Measurements from ENCODE around the gene C3orf62. TPM values are rescaled to one million over a fixed set of nuclear protein-coding genes. Genes with fewer than 3 reads are reported as not detected.
A peak's percentile ranks its signal among the peaks of the same experiment; 100 is the strongest.

C3orf62 gene
- total RNA-seq, 3 donors from 2014 or later (not counting 1 experiment from before 2014, with no cell fraction given) = 8.8 to 12.7 (median 10.8) TPM

- Mint-ChIP-seq H3K4me1 (peaks cover 0 to 5% of the 10 kb centered on the region in 2 donors), H3K9me3 (no peaks in the 10 kb centered on the region), H3K27me3 (ENCODE audit: low read depth in 2 of 2) (no peaks in the 10 kb centered on the region), H3K4me3 (no peak overlapping the region), H3K27ac (no peak overlapping the region), H3K36me3 (no peaks in the 10 kb centered on the region)
- Histone ChIP-seq H3K27me3 (ENCODE audit: control insufficient read depth, insufficient read depth, low read length) (no peaks in the 10 kb centered on the region), H3K27ac (ENCODE audit: low read length) (no peak overlapping the region), H3K4me3 (ENCODE audit: low read length) (no peak overlapping the region), H3K4me1 (ENCODE audit: control insufficient read depth, insufficient read depth, low read length) (no peaks in the 10 kb centered on the region), H3K36me3 (ENCODE audit: control insufficient read depth, insufficient read depth, low read length) (peaks cover 57% of the 10 kb centered on the region), H3K9me3 (ENCODE audit: control insufficient read depth, insufficient read depth, low read length) (no peaks in the 10 kb centered on the region)
- intact Hi-C loops (cut with micrococcal nuclease) = no loop called here
- DNase-seq (no peak), ATAC-seq (no peak)
- TF ChIP-seq CTCF (IDR thresholded peaks at IDR 0.05) = no peak
- WGBS (ENCODE audit: insufficient coverage) = 93% methylated on average over 5 of the region's 5 CpGs
Observed at GRCh38 chr3:49305608-49306007, 28.6 kb upstream of the C3orf62 start.

GRCh38 chr3:49302613-49303012 is 25.6 kb upstream of the C3orf62 start:
- DNase-seq = no peak
- Histone ChIP-seq H3K27me3 (ENCODE audit: control insufficient read depth, insufficient read depth, low read length) (no peaks in the 10 kb centered on the region), H3K9me3 (ENCODE audit: control insufficient read depth, insufficient read depth, low read length) (no peaks in the 10 kb centered on the region), H3K4me1 (ENCODE audit: control insufficient read depth, insufficient read depth, low read length) (no peaks in the 10 kb centered on the region), H3K4me3 (ENCODE audit: low read length) (no peak overlapping the region), H3K27ac (ENCODE audit: low read length) (no peak overlapping the region), H3K36me3 (ENCODE audit: control insufficient read depth, insufficient read depth, low read length) (peaks cover 70% of the 10 kb centered on the region)
- Mint-ChIP-seq H3K27me3 (ENCODE audit: low read depth in 2 of 2) (no peaks in the 10 kb centered on the region), H3K27ac (peak overlapping the region; percentile 15 to 34), H3K4me3 (no peak overlapping the region), H3K36me3 (peaks cover 7% of the 10 kb centered on the region), H3K9me3 (no peaks in the 10 kb centered on the region), H3K4me1 (peaks cover 0 to 5% of the 10 kb centered on the region in 2 donors)
- intact Hi-C loops (cut with micrococcal nuclease) = no loop called here
- no peak for TF ChIP-seq CTCF (IDR thresholded peaks at IDR 0.05)
- ATAC-seq = no peak
- WGBS (ENCODE audit: insufficient coverage) = 92% methylated on average over 1 of the region's 1 CpG

- Mint-ChIP-seq H3K27ac (peak overlapping the region in 1 of 2 donors; percentile 40), H3K4me1 (peaks cover 0 to 5% of the 10 kb centered on the region in 2 donors), H3K27me3 (ENCODE audit: low read depth in 2 of 2) (no peaks in the 10 kb centered on the region), H3K4me3 (no peak overlapping the region), H3K9me3 (no peaks in the 10 kb centered on the region), H3K36me3 (peaks cover 7% of the 10 kb centered on the region)
- Histone ChIP-seq H3K4me3 (ENCODE audit: low read length) (no peak overlapping the region), H3K27me3 (ENCODE audit: control insufficient read depth, insufficient read depth, low read length) (no peaks in the 10 kb centered on the region), H3K4me1 (ENCODE audit: control insufficient read depth, insufficient read depth, low read length) (no peaks in the 10 kb centered on the region), H3K9me3 (ENCODE audit: control insufficient read depth, insufficient read depth, low read length) (no peaks in the 10 kb centered on the region), H3K36me3 (ENCODE audit: control insufficient read depth, insufficient read depth, low read length) (peaks cover 73% of the 10 kb centered on the region), H3K27ac (ENCODE audit: low read length) (no peak overlapping the region)
- DNase-seq (no peak), ATAC-seq (no peak)
- intact Hi-C loops (cut with micrococcal nuclease) = no loop called here
- TF ChIP-seq CTCF (IDR thresholded peaks at IDR 0.05) = no peak
- 98% methylated on average over 2 of the region's 3 CpGs for WGBS (ENCODE audit: insufficient coverage)
Observed at GRCh38 chr3:49300595-49300994, 23.6 kb upstream of the C3orf62 start.

GRCh38 chr3:49298511-49298910 is 21.5 kb upstream of the C3orf62 start:
- Histone ChIP-seq H3K4me3 (ENCODE audit: low read length) (no peak overlapping the region), H3K27ac (ENCODE audit: low read length) (no peak overlapping the region), H3K27me3 (ENCODE audit: control insufficient read depth, insufficient read depth, low read length) (no peaks in the 10 kb centered on the region), H3K36me3 (ENCODE audit: control insufficient read depth, insufficient read depth, low read length) (peaks cover 73% of the 10 kb centered on the region), H3K4me1 (ENCODE audit: control insufficient read depth, insufficient read depth, low read length) (no peaks in the 10 kb centered on the region), H3K9me3 (ENCODE audit: control insufficient read depth, insufficient read depth, low read length) (no peaks in the 10 kb centered on the region)
- no peak overlapping the region for H3K27ac Mint-ChIP-seq
- peaks cover 7% of the 10 kb centered on the region for H3K36me3 Mint-ChIP-seq
- H3K9me3 Mint-ChIP-seq = no peaks in the 10 kb centered on the region
- intact Hi-C loops (cut with micrococcal nuclease) = no loop called here
- WGBS (ENCODE audit: insufficient coverage) = 98% methylated on average over 7 of the region's 7 CpGs
- H3K4me3 Mint-ChIP-seq = no peak overlapping the region
- H3K4me1 Mint-ChIP-seq = peaks cover 0 to 5% of the 10 kb centered on the region in 2 donors
- ATAC-seq = no peak
- no peak for DNase-seq
- no peaks in the 10 kb centered on the region for H3K27me3 Mint-ChIP-seq (ENCODE audit: low read depth in 2 of 2)
- TF ChIP-seq CTCF (IDR thresholded peaks at IDR 0.05) = no peak
